22Rv1 (cell line): ENCODE data around the gene MAPK11.

Experiments
- CTCF ChIP-seq: fragments of 450-650 bp; IDR thresholded peaks from 2 replicates; pipeline ENCODE4 v1.5.1; 2017; ENCODE audit warnings: mild to moderate bottlenecking
- ZFX ChIP-seq: fragments of 450-650 bp; IDR thresholded peaks from 2 replicates; pipeline ENCODE4 v1.6.1; 2017; ENCODE audit warnings: antibody characterized with exemption, borderline replicate concordance

GRCh38 chr22:50253941-50254340, 16.2 kb downstream of the MAPK11 start:
- TF ChIP-seq CTCF (no peak), ZFX (no peak)
